ENCODE results near the gene RMND5B. TPM values are rescaled to one million over a fixed set of nuclear protein-coding genes. Genes with fewer than 3 reads are reported as not detected.

The RMND5B gene
- total and polyA plus RNA-seq, 8 donors: 25.3 to 72.9 (median 33.8) TPM

GRCh38 chr5:178117923-178118701 lies 12.7 kb upstream of the RMND5B start:
- Histone ChIP-seq H3K4me3 (no peak overlapping the region), H3K27me3 (peaks cover 0 to 65% (median 19%) of the 10 kb centered on the region in 3 donors), H3K36me3 (peaks cover 0 to 10% (median 2%) of the 10 kb centered on the region in 4 donors), H3K4me1 (peaks cover 29 to 62% (median 56%) of the 10 kb centered on the region in 4 donors), H3K27ac (no peak overlapping the region), H3K9me3 (no peaks in the 10 kb centered on the region)
- DNase-seq: peak in 1 of 2 donors; percentile 44
- 79 to 87% (median 83%) methylated on average over 11 to 18 of the region's 18 CpGs for WGBS, 5 donors
- no peak for TF ChIP-seq POLR2A (IDR thresholded peaks at IDR 0.05)
- no peak for TF ChIP-seq CTCF (IDR thresholded peaks at IDR 0.05)
- no peak for TF ChIP-seq EP300 (IDR thresholded peaks at IDR 0.05)
- no peak for TF ChIP-seq POLR2AphosphoS5 (IDR thresholded peaks at IDR 0.05)
- intact Hi-C loops (cut with DNase I; ENCODE audit: low total_unique reads): no loop called here

DNA sequence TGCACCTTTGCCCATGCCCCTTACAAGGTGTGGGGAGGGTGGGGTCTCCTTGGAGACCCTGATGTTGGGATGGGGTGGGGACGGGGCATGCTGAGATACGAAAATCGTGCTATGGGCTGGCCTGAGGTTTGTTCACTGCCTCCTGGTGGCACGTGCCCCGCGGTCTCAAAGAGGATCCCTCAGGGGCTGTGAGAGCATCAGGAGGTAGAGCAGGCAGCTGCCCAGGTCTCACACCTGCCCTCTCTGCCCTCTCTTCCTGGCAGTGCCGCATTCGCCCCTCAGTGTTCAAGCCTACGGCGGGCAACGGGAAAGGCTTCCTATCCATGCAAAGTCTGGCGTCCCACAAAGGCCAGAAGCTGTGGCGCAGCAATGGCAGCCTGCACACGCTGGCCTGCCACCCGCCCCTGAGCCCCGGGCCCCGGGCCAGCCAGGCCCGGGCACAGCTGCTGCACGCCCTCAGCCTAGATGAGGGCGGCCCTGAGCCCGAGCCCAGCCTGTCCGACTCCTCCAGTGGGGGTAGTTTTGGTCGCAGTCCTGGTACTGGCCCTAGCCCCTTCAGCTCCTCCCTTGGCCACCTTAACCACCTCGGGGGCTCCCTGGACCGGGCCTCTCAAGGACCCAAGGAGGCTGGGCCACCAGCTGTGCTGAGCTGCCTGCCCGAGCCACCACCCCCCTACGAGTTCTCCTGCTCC lies 10.8 kb upstream of the RMND5B start:
- Histone ChIP-seq H3K27ac (no peak overlapping the region), H3K4me1 (peaks cover 12 to 60% (median 52%) of the 10 kb centered on the region in 4 donors), H3K9me3 (no peaks in the 10 kb centered on the region), H3K4me3 (no peak overlapping the region), H3K27me3 (peaks cover 0 to 45% (median 4%) of the 10 kb centered on the region in 3 donors), H3K36me3 (peaks cover 0 to 10% (median 2%) of the 10 kb centered on the region in 4 donors)
- TF ChIP-seq POLR2A (IDR thresholded peaks at IDR 0.05) (no peak), EP300 (IDR thresholded peaks at IDR 0.05) (no peak), POLR2AphosphoS5 (IDR thresholded peaks at IDR 0.05) (no peak), CTCF (IDR thresholded peaks at IDR 0.05) (no peak)
- no peak for DNase-seq
- 91 to 96% (median 92%) methylated on average over 11 to 27 of the region's 27 CpGs for WGBS, 5 donors
- intact Hi-C loops (cut with DNase I; ENCODE audit: low total_unique reads): no loop called here

- peak overlapping the region in 1 of 5 donors; percentile 27 for H3K27ac ChIP-seq
Measured at GRCh38 chr5:178120607-178121357, 10.0 kb upstream of the RMND5B start.

More at GRCh38 chr5:178120607-178121357, 10.0 kb upstream of the RMND5B start:
- peak in 2 of 3 donors; percentile 7 to 42 for TF ChIP-seq POLR2AphosphoS5 (IDR thresholded peaks at IDR 0.05)
- no peak for TF ChIP-seq EP300 (IDR thresholded peaks at IDR 0.05)
- no peak for TF ChIP-seq POLR2A (IDR thresholded peaks at IDR 0.05)
- TF ChIP-seq CTCF (IDR thresholded peaks at IDR 0.05): peak in 4 of 7 experiments; percentile 24 to 57 (median 34)
- peaks cover 0 to 38% (median 0%) of the 10 kb centered on the region in 3 donors for H3K27me3 ChIP-seq
- intact Hi-C loops (cut with DNase I; ENCODE audit: low total_unique reads): no loop called here
- no peaks in the 10 kb centered on the region for H3K9me3 ChIP-seq
- H3K36me3 ChIP-seq: peaks cover 0 to 10% (median 2%) of the 10 kb centered on the region in 4 donors
- peak overlapping the region; percentile 19 to 36 (median 32) for H3K4me3 ChIP-seq
- peaks cover 12 to 53% (median 47%) of the 10 kb centered on the region in 4 donors for H3K4me1 ChIP-seq
- 10 to 45% (median 35%) methylated on average over 16 to 29 of the region's 29 CpGs for WGBS, 5 donors
- peak; percentile 89 to 95 for DNase-seq

Data from stomach (tissue), 9 donors.